Bronchus fibroblast of lung (primary cell): Measurements from ENCODE around the gene SLC24A5. TPM values are rescaled to one million over a fixed set of nuclear protein-coding genes. Genes with fewer than 3 reads are reported as not detected.

Experiments
- total RNA-seq: library from RNA; depleted of rRNA; stranded (reverse); fragments of >200 nt; gene quantifications from 2 replicates; pipeline ENCODE4 v1.2.3, GENCODE V29; 2015

The SLC24A5 gene
- total RNA-seq: not detected in 2 replicates

DNA sequence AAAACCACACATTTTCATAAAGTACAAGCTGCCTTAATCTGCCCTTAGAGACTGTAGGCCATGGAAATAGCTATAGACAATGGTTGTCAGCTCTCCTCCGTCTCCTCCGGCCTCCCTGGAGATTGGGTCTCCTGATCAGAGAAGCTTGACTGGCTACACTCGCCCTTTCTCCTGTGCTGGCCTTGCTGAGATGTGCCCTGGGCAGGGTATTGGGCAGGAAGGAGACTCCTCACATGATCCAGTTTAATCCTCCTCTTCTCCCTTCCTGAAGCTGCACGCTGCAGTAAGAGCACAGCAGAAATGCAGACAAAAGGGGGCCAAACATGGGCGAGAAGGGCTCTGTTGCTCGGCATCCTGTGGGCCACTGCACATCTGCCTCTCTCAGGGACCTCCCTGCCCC, at the start of gene SLC24A5:
TSS of gene SLC24A5 (plus strand) at position 246 of the 400 bp plus-strand sequence. CDS start at position 301, 55 bp downstream.

DNA sequence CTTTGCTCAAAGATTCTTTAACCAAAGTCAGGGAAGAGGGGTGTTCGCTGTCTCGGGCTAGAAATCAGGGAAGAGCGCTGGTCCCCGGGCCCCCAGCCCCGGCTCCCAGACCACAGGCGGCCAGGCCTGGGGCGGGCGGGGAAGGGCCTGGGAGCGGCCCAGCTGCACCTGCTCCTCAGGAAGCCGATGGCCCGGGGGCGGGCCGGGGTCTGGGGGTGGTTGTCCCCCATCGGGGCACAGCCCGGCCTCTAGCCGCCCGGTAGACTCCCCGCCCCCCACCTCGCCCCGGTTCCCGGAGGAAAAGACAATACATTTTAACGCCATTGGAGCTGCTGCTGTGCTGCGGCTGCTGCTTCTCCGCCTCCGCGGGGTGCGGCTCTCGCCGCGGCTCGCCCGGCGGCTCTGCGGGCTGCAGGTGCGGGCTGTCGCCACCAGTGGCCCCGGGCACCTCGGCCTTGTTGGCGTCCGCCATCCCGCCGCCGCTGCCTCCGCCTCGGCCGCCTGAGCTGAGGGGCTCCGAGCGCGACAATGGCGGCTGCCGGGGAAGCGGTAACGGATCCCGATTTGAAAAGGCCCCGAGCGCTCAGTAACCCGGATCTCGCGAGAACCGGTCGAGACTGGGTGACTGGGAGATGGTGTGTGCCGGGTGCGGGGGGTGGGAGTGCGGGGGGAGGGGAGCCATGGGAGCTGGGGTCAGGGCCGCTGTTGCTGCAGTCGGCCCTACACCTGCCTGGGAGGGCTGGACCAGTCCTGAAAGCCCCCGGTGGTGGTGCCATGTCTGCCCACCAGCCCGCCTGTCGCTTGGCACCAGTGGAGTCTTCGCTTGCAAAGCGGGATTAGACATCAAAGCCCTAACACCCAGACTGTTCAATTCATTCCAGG, 57.2 kb downstream of the SLC24A5 start, which contains the start of gene MYEF2:
TSS of gene MYEF2 (minus strand) at position 530 of the 882 bp plus-strand sequence. CDS start at position 472, 58 bp downstream.

GRCh38 chr15:48191574-48192225, 70.9 kb downstream of the SLC24A5 start, which contains the start of gene CTXN2:
TSS of gene CTXN2 (plus strand) at chr15:48191665. CDS start at chr15:48201301, 9,636 bp downstream.

Other genes with a start within 250 kb of the SLC24A5 start
- 7.9 and 9.1 TPM in 2 replicates for gene MYEF2, start 57.3 kb downstream of the SLC24A5 start, total RNA-seq
- gene CTXN2, start 70.7 kb downstream of the SLC24A5 start, total RNA-seq: not detected in 2 replicates
- gene SLC12A1, start 85.3 kb downstream of the SLC24A5 start, total RNA-seq: not detected in 2 replicates
- gene DUT, start 210.4 kb downstream of the SLC24A5 start, total RNA-seq: 107 and 115 TPM in 2 replicates